Stimulated activated CD8-positive, alpha-beta memory T cell treated with anti-CD3 and anti-CD28 coated beads, Interleukin-15, amount 100 ng/mL, for 24 hours (primary cell): ENCODE measurements around the gene MMP21.

Source experiments
- DNase-seq: peaks from one replicate; pipeline ENCODE4 v3.0.0-alpha.2; 2020; ENCODE audit warnings: low read depth

Gene MMP21

DNA sequence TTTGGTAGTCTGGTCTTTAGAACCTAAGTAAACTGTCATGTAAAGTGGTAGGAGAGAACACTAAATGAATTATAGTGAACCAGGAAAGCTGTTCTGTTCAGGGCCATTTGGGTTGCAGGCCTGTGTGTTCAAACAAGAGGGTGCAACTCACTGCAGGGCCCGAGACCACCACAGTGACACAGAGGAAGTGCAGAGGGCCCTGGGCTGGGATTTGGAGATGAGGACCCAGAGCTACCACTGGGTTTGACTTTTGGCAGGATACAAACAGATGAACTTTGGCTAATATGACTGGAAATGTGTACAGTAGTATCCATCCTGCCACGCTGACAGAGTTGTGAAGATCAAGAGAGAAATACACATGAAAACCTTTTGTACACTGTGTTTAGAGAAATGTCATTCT, 9.8 kb downstream of the MMP21 start:
- no peak for DNase-seq

- no peak for DNase-seq
Measured at GRCh38 chr10:125762692-125763648, 12.7 kb downstream of the MMP21 start.

GRCh38 chr10:125761961-125762360, 13.7 kb downstream of the MMP21 start:
- no peak for DNase-seq

DNA sequence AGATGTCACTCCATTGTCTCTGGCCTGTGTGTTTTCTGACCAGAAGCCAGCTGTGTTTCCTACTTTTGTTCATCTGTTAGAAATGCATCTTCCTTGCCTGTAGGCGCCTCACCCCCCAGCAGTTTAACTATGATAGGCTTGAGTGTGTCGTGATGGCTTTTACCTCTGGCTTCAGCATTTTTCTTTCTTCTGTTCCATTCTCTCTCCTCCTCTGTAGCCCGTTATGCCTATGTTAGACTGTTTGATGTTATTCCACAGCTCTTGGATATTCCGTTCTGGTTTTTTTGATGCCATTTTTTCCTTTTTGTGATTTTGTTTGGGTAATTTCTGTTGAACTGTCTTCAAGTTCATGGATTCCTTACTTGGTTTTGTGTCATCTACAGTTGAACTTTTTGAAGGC, 17.9 kb downstream of the MMP21 start:
- no peak for DNase-seq

DNA sequence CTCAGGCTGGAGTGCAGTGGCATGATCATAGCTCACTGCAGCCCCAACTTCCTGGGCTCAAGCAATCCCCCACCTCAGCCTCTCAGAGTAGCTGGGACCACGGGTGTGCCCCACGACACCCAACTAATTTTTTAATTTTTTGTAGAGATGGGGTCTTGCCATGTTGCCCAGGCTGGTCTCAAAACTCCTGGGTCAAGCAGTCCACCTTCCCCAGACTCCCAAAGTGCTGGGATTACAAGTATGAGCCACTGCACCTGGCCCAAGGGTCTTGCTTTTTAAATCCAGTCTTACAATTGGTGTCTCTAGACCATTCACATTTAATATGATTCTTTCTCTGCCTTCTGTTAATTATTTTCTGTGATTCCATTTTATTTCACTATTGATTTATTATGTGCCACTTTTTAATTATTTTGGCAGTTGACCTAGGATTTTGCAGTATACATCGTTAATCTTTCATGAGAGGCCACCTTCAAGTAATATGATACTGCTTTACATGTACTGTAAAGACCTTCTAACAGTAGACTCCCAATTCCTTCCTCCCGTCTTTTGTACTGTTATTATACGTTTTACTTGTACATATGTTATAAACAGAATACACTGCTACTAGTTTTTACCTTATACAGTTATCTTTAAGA, 18.7 kb downstream of the MMP21 start:
- DNase-seq = no peak

DNA sequence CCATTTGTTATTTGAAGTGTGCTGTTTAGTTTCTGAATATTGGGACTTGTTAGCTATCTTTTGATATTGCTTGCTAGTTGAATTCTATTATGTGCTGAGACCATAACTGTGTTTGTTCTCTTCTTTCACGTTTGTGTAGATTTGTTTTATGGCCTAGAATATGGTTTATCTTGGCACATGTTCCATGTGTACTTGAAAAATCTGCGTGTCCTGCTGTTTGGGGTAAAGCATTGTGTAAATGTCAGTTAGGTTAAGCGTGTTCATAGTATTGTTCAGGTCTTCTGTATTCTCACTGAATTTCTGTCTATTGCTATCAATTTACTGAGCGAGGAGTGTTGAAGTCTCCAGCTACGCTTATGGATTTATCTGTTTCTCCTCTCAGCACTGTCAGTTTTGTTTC, 19.4 kb downstream of the MMP21 start:
- DNase-seq = no peak

DNA sequence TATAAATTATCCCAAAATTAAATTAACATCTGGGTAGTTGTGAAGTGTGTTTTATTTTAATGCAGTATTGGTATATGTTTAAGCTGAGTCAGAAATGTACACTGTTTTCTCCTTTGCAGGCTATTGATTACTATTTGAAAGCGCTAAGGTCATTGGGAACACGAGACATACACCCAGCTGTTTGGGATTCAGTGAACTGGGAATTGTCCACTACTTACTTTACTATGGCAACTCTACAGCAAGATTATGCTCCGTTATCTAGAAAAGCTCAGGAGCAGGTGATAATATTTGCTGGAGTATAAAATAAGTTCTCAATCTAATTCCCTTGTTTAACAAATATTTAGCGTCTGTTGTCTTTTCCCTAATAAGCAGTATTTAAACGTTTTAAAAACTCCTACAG, 28.2 kb downstream of the MMP21 start:
- DNase-seq = no peak

DNA sequence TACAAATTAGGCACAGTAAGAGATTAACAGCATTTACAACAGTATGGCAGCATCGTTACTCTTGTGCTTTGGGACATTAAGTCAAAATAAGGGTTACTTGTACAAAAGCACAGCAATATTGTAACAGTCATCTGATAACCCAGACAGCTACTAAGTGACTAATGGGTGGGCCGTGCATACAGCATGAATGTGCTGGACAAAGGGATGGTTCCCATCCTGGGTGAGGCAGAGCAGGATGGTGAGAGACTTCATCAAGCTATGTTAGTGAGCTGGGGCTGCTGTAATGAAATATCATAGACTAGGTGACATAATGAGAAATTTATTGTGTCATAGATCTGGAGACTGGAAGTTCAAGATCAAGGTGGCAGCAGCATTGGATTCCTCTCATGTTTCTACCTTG, 30.7 kb downstream of the MMP21 start:
- no peak for DNase-seq

DNA sequence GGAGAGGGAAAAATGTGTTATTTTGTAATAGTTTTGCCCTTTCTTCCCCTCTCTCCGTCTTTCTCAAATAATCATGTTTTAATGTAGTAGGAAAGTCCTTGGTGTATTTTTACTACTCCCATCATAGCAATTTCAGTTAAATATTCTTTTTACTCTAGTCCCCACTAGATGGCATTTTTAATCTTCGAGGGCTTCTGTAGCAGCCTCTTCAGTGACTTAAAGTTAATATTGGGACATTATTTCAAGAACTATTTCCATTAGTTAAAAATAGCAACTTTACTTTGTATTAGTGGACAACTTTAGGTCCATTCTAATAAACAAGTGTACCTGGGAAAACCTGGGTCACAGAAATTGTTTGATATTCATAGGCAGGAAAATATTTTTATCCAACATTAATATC, 33.2 kb downstream of the MMP21 start:
- DNase-seq = no peak

DNA sequence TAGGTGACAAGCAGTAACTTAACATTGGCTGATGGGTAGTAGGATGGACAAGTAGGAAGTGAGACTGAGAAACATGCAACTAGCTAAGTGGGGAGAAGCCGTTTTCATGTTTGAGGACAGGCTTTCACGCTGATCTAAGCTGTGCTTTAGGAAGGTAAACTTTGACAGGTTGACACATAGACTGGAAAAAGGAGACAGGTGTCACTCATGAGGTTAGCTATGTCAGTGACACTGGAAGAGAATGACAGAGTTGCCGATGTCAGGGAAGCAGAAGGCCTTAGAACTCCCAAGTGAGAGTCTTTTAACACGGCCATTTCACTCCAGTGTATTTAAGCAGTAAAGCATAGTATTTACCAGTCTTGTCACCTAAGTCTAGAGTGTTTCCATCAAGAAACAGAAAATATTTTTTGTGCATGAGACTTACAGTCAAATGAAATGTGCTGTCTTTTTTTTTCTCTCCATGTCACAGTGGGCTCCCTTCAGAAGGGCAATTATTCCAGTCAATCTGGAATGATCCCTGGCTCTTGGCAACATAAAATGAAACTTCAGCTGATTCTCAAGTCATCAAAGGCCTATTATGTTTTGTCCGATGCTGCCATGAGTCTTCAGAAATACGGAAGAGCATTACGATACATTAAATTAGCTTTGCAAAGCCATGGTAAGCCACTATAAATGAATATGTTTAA, 35.5 kb downstream of the MMP21 start:
- no peak for DNase-seq

- no peak for DNase-seq
Measured at GRCh38 chr10:125738206-125738605, 37.4 kb downstream of the MMP21 start.

DNA sequence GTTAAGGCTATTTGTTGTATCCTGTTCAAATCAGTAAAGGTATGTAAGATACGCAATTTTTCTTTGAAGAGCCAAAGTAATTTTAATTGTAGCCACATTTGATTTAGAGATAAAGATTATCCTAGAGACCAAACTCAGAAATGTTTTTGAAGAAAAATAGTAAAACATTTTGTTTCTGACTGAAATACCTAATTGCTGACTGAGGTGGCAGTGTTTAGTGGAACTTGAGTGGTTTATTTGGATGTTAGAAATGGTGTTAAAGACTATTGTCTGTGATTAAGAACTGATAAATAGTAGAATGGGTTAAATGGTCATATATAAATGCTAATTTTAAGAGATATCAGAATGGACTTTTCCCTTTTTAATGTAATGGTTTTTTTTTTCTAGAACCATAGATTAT, 40.8 kb downstream of the MMP21 start:
- no peak for DNase-seq

- no peak for DNase-seq
Measured at GRCh38 chr10:125734148-125734547, 41.5 kb downstream of the MMP21 start.

GRCh38 chr10:125727436-125727835, 48.2 kb downstream of the MMP21 start:
- no peak for DNase-seq

GRCh38 chr10:125726914-125727313, 48.7 kb downstream of the MMP21 start:
- DNase-seq = no peak

- DNase-seq = no peak
Measured at GRCh38 chr10:125722811-125723210, 52.8 kb downstream of the MMP21 start.

- no peak for DNase-seq
Measured at GRCh38 chr10:125721035-125721434, 54.6 kb downstream of the MMP21 start.

DNA sequence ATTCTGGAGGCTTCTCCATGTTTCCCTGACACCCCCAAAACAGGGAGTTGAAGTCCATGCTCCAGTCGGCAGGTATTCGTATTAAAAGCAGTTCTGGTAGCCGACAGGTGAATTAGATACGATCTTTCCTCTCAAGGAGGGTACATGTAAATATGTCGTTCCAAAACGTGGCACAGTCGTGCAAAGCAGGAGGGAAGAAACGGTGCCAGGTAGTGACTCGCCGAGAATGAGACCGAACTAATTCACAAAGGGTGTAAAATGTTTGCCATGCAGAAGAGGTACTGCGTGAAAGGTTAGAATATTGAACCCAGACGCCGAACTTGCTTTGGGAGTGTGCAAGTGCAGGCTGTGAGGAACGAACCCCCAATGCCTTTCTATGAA, 55.6 kb downstream of the MMP21 start:
- DNase-seq = no peak

DNA sequence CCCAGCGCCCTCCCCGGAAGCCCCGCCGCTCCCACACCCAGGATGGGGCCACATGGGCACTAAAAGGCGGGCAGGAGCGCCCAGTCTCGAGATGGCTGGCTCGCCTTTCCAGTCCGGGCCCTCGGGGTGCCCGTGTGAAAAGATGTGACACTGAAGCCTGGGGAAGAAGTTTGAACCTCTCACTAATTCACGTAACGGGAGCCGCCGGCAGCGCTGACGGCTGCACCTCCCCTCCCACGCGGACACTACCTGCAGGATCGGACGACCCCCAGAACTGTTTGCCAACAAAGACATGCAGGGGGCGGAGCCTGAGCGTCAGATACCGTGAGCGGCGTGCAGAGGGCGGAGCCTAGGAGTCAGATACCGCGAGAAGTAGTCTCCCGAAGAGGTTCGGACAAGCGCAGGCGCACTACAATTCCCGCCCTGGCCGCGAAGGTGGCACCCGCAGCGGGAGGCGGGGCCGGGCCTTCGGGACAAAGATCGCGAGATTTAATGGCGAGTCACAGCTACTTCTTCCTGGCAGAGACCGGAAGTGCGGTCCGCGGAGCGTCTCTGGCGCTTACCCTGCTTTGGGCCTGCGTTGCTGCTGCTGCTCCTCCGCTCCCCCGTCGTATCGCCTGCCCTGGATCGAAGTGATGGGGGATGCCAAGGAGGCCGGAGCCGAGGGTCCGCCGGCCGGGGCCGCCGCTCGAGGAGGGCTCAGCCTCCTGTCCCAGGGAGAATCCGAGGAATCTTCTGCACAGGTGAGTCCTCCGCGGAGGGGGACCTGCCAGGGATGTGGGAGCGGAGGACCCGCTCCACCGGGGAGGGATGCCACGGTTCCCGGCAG, 56.2 kb downstream of the MMP21 start, which contains the start of gene EDRF1:
TSS of gene EDRF1 (plus strand) at position 537 of the 829 bp plus-strand sequence. CDS start at position 636, 99 bp downstream.
- DNase-seq = peak; percentile 93
